HEK293 (cell line): ENCODE results near the gene RAB10.

Experiments used
- CTCF ChIA-PET: fragments of 350-600 bp; formaldehyde crosslinking; extraction: SDS; loops from one replicate; lab custom pipeline; 2021; ENCODE audit warnings: antibody characterized with exemption; lab: Yijun Ruan, JAX
- POLR2A ChIA-PET: fragments of 300-600 bp; formaldehyde crosslinking; extraction: SDS; loops from one replicate; lab custom pipeline; 2020; ENCODE audit warnings: antibody characterized with exemption, inconsistent platforms; lab: Yijun Ruan, JAX
- H3K27ac ChIP-seq: fragments of 200-500 bp; sonication (Bioruptor generic); 2 replicates; pipeline ENCODE4 v1.5.1; 2014; ENCODE audit warnings: low read depth, low read length, control low read depth, inconsistent platforms; ENCODE audit errors: extremely low read depth
- H3K36me3 ChIP-seq, 2 experiments: fragments of 200-500 bp in 1 of 2; sonication (Bioruptor generic) in 1 of 2; 1 replicate in 1 of 2; 2 replicates in 1 of 2; pipeline ENCODE4 v1.5.1; 2014 to 2017; ENCODE audit warnings: inconsistent platforms in 2 of 2, low read length in 2 of 2; ENCODE audit not compliant: control insufficient read depth in 2 of 2, insufficient read depth in 1 of 2
- H3K4me1 ChIP-seq: fragments of 200-500 bp; sonication (Bioruptor generic); 2 replicates; pipeline ENCODE4 v1.5.1; 2014; ENCODE audit warnings: mild to moderate bottlenecking, low read length, inconsistent platforms; ENCODE audit not compliant: control insufficient read depth, insufficient read depth
- H3K4me3 ChIP-seq: 2 replicates; pipeline ENCODE4 v1.5.1; 2011; ENCODE audit warnings: low read depth, mild to moderate bottlenecking, control low read depth, low read length, moderate library complexity
- H3K9me3 ChIP-seq: fragments of 200-500 bp; sonication (Bioruptor generic); 2 replicates; pipeline ENCODE4 v1.5.1; 2014; ENCODE audit warnings: low read depth, low read length, inconsistent platforms; ENCODE audit not compliant: control insufficient read depth, insufficient read depth
- INSM2 ChIP-seq: fragments of 450-650 bp; formaldehyde crosslinking; IDR thresholded peaks from 2 replicates; pipeline ENCODE4 v1.5.1; 2016; ENCODE audit warnings: missing biosample characterization, missing genetic modification characterization
- OSR2 ChIP-seq: fragments of 450-650 bp; formaldehyde crosslinking; IDR thresholded peaks from 2 replicates; pipeline ENCODE4 v1.5.1; 2016; ENCODE audit warnings: missing biosample characterization, missing genetic modification characterization
- PRDM1 ChIP-seq: fragments of 450-650 bp; formaldehyde crosslinking; IDR thresholded peaks from 2 replicates; pipeline ENCODE4; 2016; ENCODE audit warnings: missing biosample characterization, missing genetic modification characterization
- SP7 ChIP-seq: fragments of 450-650 bp; formaldehyde crosslinking; IDR thresholded peaks from 2 replicates; pipeline ENCODE4 v1.5.1; 2016; ENCODE audit warnings: missing biosample characterization, missing genetic modification characterization
- WT1 ChIP-seq: fragments of 450-650 bp; formaldehyde crosslinking; IDR thresholded peaks from 2 replicates; pipeline ENCODE4 v1.5.1; 2016; ENCODE audit warnings: missing biosample characterization, missing genetic modification characterization
- ZBTB10 ChIP-seq: fragments of 450-650 bp; formaldehyde crosslinking; IDR thresholded peaks from 2 replicates; pipeline ENCODE4 v1.5.1; 2016; ENCODE audit warnings: missing biosample characterization, missing genetic modification characterization
- ZBTB48 ChIP-seq: fragments of 450-650 bp; formaldehyde crosslinking; IDR thresholded peaks from 2 replicates; pipeline ENCODE4 v1.5.1; 2016; ENCODE audit warnings: missing biosample characterization, missing genetic modification characterization
- ZBTB8A ChIP-seq: fragments of 450-650 bp; formaldehyde crosslinking; IDR thresholded peaks from 2 replicates; pipeline ENCODE4 v1.5.1; 2016; ENCODE audit warnings: missing biosample characterization, missing genetic modification characterization
- ZNF18 ChIP-seq: fragments of 450-650 bp; formaldehyde crosslinking; IDR thresholded peaks from 2 replicates; pipeline ENCODE4 v1.5.1; 2016; ENCODE audit warnings: missing biosample characterization, missing genetic modification characterization
- ZNF335 ChIP-seq: fragments of 450-650 bp; formaldehyde crosslinking; conservative IDR thresholded peaks from 2 replicates; pipeline ENCODE4 v1.5.1; 2016; ENCODE audit warnings: missing biosample characterization, missing genetic modification characterization
- ZNF394 ChIP-seq: fragments of 450-650 bp; formaldehyde crosslinking; IDR thresholded peaks from 2 replicates; pipeline ENCODE4 v1.5.1; 2016; ENCODE audit warnings: missing biosample characterization, missing genetic modification characterization, mild to moderate bottlenecking, moderate library complexity, borderline replicate concordance
- ZNF473 ChIP-seq: fragments of 450-650 bp; formaldehyde crosslinking; IDR thresholded peaks from 2 replicates; pipeline ENCODE4 v1.5.1; 2017; ENCODE audit warnings: missing biosample characterization, missing genetic modification characterization
- ZNF510 ChIP-seq: fragments of 450-650 bp; formaldehyde crosslinking; IDR thresholded peaks from 2 replicates; pipeline ENCODE4 v1.5.1; 2018; ENCODE audit warnings: mild to moderate bottlenecking, missing genetic modification characterization, missing biosample characterization; ENCODE audit not compliant: insufficient replicate concordance
- ZNF518A ChIP-seq: fragments of 450-650 bp; formaldehyde crosslinking; conservative IDR thresholded peaks from 2 replicates; pipeline ENCODE4 v1.5.1; 2016; ENCODE audit warnings: low read depth, missing biosample characterization, missing genetic modification characterization
- ZNF837 ChIP-seq: fragments of 450-650 bp; formaldehyde crosslinking; IDR thresholded peaks from 2 replicates; pipeline ENCODE4 v1.5.1; 2016; ENCODE audit warnings: missing biosample characterization, missing genetic modification characterization
- ZSCAN23 ChIP-seq: fragments of 450-650 bp; formaldehyde crosslinking; IDR thresholded peaks from 2 replicates; pipeline ENCODE4 v1.5.1; 2016; ENCODE audit warnings: missing biosample characterization, missing genetic modification characterization
- TF ChIP-seq, protein P1 (sequence below): fragments of 450-650 bp; formaldehyde crosslinking; IDR thresholded peaks from 2 replicates; pipeline ENCODE4 v1.5.1; 2016; ENCODE audit warnings: missing biosample characterization, missing genetic modification characterization, borderline replicate concordance

Gene RAB10

GRCh38 chr2:26075173-26075572 lies 41.3 kb downstream of the RAB10 start:
- CTCF ChIA-PET = interaction anchor here (0.7 to 1.2 kb wide), 2 partner anchors 12 to 85 kb away, joined by 3 to 8 read pairs; no protein-coding TSS in a partner anchor
- POLR2A ChIA-PET = no interaction called here
- TF ChIP-seq ZNF518A (no peak), ZBTB8A (tag by site-specific recombination) (no peak), ZSCAN23 (tag by site-specific recombination) (no peak), ZBTB48 (tag by site-specific recombination) (no peak), ZNF473 (tag by site-specific recombination) (no peak), ZNF510 (no peak), ZNF335 (tag by site-specific recombination) (no peak), WT1 (tag by site-specific recombination) (no peak), PRDM1 (no peak)

DNA sequence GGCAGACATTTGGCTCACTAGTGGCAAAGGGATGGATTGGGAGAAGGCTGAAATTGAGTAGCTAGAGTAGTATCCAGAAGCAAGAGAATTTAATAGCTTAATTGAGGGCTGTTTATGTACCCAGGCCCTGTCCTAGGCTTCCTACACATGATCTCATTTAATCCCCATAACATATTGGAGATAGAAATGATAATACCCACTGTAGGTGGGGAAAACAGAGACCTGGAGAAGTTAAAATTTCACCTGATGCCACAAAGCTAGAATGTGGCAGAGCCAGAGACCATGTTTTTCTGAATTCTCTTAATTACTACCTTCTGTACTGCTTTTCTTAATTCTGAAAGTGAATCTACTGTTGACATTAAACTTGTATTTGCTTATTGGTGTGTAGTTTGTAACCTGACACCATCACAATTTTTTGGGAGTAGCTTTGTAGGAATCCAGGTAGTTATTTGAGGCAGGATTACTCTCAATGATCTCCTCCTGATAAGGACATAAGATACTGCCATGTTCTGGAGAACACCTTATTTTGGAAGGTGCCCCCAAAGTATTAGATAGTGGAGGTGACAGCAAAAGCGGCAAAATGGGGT lies 42.2 kb downstream of the RAB10 start:
- peaks cover 18% of the 10 kb centered on the region for H3K4me1 ChIP-seq
- POLR2A ChIA-PET = interaction anchor here (0.5 to 1.4 kb wide), 2 partner anchors 24 to 42 kb away, joined by 5 read pairs; partner anchors contain the start of gene RAB10
- H3K36me3 ChIP-seq = no peaks in the 10 kb centered on the region
- H3K4me3 ChIP-seq = no peak overlapping the region
- no peak overlapping the region for H3K27ac ChIP-seq
- H3K9me3 ChIP-seq = no peaks in the 10 kb centered on the region
- CTCF ChIA-PET = interaction anchor here (0.6 to 1.2 kb wide), 3 partner anchors 12 to 125 kb away, joined by 4 to 10 read pairs (median 4); no protein-coding TSS in a partner anchor
- peak; percentile 86 for TF ChIP-seq OSR2
- TF ChIP-seq, protein P1, sequence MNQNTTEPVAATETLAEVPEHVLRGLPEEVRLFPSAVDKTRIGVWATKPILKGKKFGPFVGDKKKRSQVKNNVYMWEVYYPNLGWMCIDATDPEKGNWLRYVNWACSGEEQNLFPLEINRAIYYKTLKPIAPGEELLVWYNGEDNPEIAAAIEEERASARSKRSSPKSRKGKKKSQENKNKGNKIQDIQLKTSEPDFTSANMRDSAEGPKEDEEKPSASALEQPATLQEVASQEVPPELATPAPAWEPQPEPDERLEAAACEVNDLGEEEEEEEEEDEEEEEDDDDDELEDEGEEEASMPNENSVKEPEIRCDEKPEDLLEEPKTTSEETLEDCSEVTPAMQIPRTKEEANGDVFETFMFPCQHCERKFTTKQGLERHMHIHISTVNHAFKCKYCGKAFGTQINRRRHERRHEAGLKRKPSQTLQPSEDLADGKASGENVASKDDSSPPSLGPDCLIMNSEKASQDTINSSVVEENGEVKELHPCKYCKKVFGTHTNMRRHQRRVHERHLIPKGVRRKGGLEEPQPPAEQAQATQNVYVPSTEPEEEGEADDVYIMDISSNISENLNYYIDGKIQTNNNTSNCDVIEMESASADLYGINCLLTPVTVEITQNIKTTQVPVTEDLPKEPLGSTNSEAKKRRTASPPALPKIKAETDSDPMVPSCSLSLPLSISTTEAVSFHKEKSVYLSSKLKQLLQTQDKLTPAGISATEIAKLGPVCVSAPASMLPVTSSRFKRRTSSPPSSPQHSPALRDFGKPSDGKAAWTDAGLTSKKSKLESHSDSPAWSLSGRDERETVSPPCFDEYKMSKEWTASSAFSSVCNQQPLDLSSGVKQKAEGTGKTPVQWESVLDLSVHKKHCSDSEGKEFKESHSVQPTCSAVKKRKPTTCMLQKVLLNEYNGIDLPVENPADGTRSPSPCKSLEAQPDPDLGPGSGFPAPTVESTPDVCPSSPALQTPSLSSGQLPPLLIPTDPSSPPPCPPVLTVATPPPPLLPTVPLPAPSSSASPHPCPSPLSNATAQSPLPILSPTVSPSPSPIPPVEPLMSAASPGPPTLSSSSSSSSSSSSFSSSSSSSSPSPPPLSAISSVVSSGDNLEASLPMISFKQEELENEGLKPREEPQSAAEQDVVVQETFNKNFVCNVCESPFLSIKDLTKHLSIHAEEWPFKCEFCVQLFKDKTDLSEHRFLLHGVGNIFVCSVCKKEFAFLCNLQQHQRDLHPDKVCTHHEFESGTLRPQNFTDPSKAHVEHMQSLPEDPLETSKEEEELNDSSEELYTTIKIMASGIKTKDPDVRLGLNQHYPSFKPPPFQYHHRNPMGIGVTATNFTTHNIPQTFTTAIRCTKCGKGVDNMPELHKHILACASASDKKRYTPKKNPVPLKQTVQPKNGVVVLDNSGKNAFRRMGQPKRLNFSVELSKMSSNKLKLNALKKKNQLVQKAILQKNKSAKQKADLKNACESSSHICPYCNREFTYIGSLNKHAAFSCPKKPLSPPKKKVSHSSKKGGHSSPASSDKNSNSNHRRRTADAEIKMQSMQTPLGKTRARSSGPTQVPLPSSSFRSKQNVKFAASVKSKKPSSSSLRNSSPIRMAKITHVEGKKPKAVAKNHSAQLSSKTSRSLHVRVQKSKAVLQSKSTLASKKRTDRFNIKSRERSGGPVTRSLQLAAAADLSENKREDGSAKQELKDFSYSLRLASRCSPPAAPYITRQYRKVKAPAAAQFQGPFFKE = no peak
- peak; percentile 45; the same call in 1 of the 2 replicates for TF ChIP-seq SP7
- TF ChIP-seq ZBTB10 (tag by site-specific recombination) = no peak
- TF ChIP-seq INSM2 = 0 out of 2 replicates have a peak, but pooled peaks have one; percentile 27
- TF ChIP-seq ZNF837 (tag by site-specific recombination) = no peak
- peak; percentile 54; the same call in 1 of the 2 replicates for TF ChIP-seq ZNF394 (tag by site-specific recombination)
- TF ChIP-seq ZNF18 (tag by site-specific recombination) = no peak

More at GRCh38 chr2:26075173-26075572, 41.3 kb downstream of the RAB10 start:
- Histone ChIP-seq H3K4me1 (peaks cover 18% of the 10 kb centered on the region), H3K36me3 (no peaks in the 10 kb centered on the region), H3K9me3 (no peaks in the 10 kb centered on the region), H3K27ac (no peak overlapping the region), H3K4me3 (no peak overlapping the region)
